Ishikawa (cell line): ENCODE measurements around the gene MTARC1.

Experiments used
- CEBPB ChIP-seq: IDR thresholded peaks from 2 replicates; pipeline ENCODE4 v1.6.1; 2012
- CREB1 ChIP-seq: IDR thresholded peaks from 2 replicates; pipeline ENCODE4 v1.6.1; 2012; ENCODE audit warnings: low read depth
- EGR1 ChIP-seq: IDR thresholded peaks from 2 replicates; pipeline ENCODE4 v1.6.1; 2012
- EP300 ChIP-seq: IDR thresholded peaks from 2 replicates; pipeline ENCODE4 v1.6.1; 2012; ENCODE audit warnings: borderline replicate concordance
- NFIC ChIP-seq: IDR thresholded peaks from 2 replicates; pipeline ENCODE4 v1.6.1; 2012
- REST ChIP-seq: IDR thresholded peaks from 2 replicates; pipeline ENCODE4 v1.6.1; 2012; ENCODE audit warnings: low read depth, mild to moderate bottlenecking
- TAF1 ChIP-seq: IDR thresholded peaks from 2 replicates; pipeline ENCODE4 v1.6.1; 2012; ENCODE audit warnings: low read depth, mild to moderate bottlenecking
- TCF12 ChIP-seq: IDR thresholded peaks from 2 replicates; pipeline ENCODE4 v1.6.1; 2012; ENCODE audit warnings: low read depth
- TEAD4 ChIP-seq: IDR thresholded peaks from 2 replicates; pipeline ENCODE4 v1.6.1; 2012
- YY1 ChIP-seq: IDR thresholded peaks from 2 replicates; pipeline ENCODE4 v1.6.1; 2012; ENCODE audit warnings: low read depth
- TF ChIP-seq, protein P1 (sequence below): IDR thresholded peaks from 2 replicates; pipeline ENCODE4 v1.6.1; 2012

- TF ChIP-seq TAF1 = no peak
- no peak for TF ChIP-seq TCF12
- TF ChIP-seq NFIC = no peak
- no peak for TF ChIP-seq REST
- no peak for TF ChIP-seq YY1
- TF ChIP-seq, protein P1, sequence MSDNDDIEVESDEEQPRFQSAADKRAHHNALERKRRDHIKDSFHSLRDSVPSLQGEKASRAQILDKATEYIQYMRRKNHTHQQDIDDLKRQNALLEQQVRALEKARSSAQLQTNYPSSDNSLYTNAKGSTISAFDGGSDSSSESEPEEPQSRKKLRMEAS = no peak
- TF ChIP-seq TEAD4 = no peak
- no peak for TF ChIP-seq EP300
- no peak for TF ChIP-seq EGR1
- no peak for TF ChIP-seq CREB1
- TF ChIP-seq CEBPB = no peak
These were observed 29.3 kb upstream of the MTARC1 start for GRCh38 chr1:220757441-220757840.
